Measurements from ENCODE around the gene XRCC4.

DNA sequence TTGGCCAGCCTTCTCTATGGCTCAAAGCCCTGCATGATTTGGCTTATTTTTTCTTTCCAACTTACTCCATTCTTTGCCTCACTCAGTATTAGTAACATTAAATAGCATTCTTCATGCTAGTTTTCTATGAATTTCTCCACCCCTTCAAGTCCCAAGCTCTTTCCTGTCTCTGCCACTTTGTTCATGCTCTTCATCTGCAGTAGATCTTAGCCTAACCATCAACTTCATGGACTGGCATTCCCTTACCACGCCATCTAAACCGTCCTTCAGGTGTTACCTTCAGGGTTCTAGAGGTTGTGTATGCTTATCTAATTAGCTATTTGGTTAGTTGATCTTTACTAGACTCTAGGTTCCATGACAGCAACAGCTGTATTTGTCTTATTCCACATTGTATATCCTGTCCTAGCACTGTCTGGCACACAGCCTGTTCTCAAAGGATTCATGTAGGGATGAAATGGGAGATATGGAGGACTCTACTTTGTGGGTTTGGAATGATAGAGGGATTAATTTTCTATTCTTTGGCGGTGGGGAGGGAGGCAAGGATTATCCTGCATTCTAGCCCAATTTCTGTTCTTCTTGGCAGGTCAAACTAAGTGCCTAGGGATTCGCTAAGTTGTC, 26.5 kb upstream of the XRCC4 start:
- TF ChIP-seq, protein P1, sequence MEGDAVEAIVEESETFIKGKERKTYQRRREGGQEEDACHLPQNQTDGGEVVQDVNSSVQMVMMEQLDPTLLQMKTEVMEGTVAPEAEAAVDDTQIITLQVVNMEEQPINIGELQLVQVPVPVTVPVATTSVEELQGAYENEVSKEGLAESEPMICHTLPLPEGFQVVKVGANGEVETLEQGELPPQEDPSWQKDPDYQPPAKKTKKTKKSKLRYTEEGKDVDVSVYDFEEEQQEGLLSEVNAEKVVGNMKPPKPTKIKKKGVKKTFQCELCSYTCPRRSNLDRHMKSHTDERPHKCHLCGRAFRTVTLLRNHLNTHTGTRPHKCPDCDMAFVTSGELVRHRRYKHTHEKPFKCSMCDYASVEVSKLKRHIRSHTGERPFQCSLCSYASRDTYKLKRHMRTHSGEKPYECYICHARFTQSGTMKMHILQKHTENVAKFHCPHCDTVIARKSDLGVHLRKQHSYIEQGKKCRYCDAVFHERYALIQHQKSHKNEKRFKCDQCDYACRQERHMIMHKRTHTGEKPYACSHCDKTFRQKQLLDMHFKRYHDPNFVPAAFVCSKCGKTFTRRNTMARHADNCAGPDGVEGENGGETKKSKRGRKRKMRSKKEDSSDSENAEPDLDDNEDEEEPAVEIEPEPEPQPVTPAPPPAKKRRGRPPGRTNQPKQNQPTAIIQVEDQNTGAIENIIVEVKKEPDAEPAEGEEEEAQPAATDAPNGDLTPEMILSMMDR (conservative IDR thresholded peaks at IDR 0.05 in 1 of 2, IDR thresholded peaks at IDR 0.05 in 1 of 2; ENCODE audit: extremely low read depth in 1 of 2, insufficient read depth in 1 of 2, low read depth in 1 of 2, low read length in 2 of 2) = no peak
- no peak for TF ChIP-seq EZH2 (IDR thresholded peaks at IDR 0.05; ENCODE audit: borderline replicate concordance, low read length)
